SK-N-MC (cell line): ENCODE data around the gene CHN2.

ENCODE experiments used
- EZH2 ChIP-seq: fragments of 200-600 bp; sonication (generic); IDR thresholded peaks from one replicate; pipeline ENCODE4 v1.6.1; 2017; ENCODE audit warnings: antibody characterized with exemption
- FOXP2 ChIP-seq: optimal IDR thresholded peaks from 2 replicates; pipeline ENCODE3; 2011; ENCODE audit warnings: mild to moderate bottlenecking, moderate library complexity; ENCODE audit not compliant: insufficient read depth; ENCODE audit errors: extremely low read length, control extremely low read depth
- POLR2AphosphoS5 ChIP-seq: IDR thresholded peaks from 2 replicates; pipeline ENCODE4 v1.6.1; 2012; ENCODE audit warnings: mild to moderate bottlenecking, low read depth, low read length, borderline replicate concordance

GRCh38 chr7:29284696-29285443, 90.3 kb downstream of the CHN2 start:
- TF ChIP-seq POLR2AphosphoS5 (no peak), EZH2 (no peak), FOXP2 (no peak)
